T-helper 1 cell (primary cell): ENCODE data around the gene KIF1B.

Experiments
- DNase-seq, 5 donors: peaks; one replicate each; pipeline ENCODE4 v3.0.0-alpha.2; 2012 to 2020

KIF1B gene

DNA sequence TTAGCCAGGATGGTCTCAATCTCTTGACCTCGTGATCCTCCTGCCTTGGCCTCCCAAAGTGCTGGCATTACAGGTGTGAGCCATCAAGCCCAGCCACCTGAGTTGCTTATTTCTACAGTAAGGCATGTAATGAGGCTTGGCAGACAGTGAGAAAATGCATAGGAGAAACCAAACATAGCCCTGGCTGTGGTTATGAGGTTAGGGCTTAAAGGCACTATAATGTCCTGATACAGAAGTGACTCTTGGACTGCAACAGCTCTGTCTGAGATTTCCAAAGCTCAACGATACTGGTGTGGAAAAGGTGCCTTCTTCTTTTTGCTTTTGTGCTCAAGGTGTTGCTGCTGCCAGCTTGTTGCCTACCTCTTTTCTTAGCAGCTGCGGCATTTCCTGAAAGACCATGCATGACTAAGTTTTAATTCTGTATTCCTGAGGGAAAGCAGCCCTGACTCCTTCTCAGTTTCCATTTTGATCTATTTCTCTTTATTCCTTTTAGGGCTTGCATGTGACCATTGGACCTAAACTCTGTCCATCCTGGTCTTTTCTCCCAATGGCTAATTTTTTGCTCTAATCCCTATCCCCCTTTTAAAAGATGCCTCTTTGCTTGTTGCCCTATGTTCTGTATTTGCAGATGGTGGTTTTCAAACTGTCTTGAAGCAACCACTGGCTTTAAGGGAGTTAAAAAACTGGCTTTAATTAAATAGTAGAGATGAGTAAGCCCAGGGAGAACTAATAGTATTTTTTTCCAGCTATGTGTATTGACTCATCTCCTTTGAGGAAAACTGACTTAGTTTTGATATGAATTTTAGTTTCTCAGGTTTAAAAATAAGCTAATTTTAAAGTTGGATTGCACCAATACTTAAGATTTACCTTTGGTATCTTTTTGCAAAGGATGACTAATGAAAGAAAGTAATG is 70.3 kb downstream of the KIF1B start:
- DNase-seq, result peak in 1 of 5 donors; percentile 14

DNA sequence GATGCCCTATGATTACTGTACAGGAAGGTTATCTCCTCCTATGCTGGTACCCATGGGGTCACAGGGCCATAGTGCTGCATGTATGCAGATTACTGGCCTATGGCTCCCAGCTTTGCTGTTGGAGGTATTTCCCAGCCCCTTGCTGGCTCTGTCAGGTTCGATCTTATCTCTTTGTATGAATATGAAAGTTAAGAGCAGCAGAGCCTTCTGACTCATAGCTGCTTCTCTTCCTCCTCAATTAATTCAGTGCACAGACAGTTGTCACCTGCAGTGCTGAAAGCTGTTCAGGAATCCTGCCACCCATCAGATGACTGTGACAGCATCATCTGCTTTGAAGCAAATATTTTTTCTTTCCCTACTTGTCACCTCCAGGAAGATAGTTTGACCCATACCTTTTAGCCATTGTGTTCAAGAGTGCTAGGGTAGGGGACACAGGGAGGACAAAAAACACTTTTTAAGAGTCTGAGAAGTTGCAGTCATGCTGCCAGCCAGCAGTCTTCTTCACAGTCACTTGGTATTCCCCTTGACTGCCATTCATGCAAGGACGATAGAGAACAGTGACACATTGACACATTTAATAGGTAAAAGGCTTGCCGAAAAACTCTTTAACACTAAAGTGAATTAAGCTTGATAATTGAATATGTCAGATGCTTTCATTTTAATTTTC is 73.1 kb downstream of the KIF1B start:
- peak in 1 of 5 donors; percentile 67 for DNase-seq

- no peak for DNase-seq
Measured at GRCh38 chr1:10286244-10286643, 75.9 kb downstream of the KIF1B start.

DNA sequence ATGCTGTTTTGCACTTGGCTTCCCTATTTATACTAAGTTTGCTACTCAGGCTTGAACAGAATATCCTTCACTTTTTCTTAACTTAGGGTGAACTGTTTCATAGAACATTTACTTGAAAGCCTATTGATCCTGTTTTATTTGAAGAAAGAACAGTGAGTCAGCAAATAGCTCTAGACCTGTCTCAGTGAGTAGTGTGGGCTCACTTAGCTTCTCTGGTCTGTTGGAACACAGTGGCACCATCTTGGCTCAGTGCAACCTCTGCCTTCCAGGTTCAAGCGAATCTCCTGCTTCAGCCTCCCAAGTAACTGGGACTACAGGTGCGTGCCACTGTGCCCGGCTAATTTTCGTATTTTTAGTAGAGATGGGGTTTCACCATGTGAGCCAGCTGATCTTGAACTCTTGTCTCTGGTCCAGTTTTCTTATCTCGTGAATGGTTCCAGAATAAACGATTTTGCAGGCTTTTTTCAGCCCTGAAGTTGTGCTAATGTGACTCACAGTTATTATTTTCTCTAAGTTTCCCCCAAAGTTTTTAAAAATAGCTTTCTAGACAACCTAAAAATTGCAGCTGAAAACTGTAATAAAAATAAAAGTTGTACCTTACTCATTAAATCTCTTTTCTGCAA is 76.8 kb downstream of the KIF1B start:
- DNase-seq, result no peak

DNA sequence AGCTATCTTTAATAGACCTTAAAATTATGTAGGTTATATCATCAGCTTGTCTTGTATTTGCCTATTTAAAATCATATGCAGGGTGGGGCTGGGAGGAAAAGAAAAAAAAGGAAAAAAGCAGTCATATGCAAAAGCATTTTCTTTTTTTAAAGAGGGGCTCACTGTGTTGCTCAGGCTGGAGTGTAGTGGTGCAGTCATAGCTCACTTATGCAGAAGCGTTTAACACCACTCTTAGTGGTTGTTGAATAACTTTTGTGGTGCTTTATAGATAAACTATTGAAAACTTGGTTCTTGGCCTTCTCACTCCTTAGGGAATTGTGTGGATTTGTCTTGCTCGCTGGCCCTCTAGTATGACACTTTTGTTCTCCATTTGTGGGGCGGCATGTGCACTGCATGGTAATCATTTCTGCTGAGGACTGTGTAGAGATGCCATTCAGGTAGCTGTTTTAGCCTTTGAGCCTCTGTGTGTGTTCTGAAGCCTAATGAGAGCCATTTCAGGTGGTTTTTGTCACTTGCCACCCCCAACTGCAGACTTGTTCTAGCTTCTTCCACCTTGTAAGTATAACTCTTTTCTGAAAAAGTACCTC is 77.8 kb downstream of the KIF1B start:
- no peak for DNase-seq

GRCh38 chr1:10291705-10292104 is 81.3 kb downstream of the KIF1B start:
- no peak for DNase-seq

DNA sequence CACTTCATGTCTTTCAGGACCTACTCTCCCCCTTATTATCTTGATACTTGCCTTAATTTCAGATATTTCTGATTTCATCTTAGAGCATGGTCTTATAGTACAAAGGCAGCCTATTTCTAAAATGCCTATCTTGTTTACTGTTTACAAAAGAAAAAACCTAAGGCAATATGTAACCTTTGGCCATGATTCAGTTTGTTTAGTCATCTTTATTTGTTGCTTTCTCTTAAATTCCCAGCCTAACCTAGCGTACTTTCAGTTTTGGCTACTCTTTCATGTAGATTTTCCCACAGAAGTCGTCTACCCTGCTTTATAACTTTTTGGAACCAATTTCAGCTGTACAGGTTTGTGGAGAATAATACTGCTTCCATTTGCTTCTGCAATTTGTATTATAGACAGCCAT is 81.8 kb downstream of the KIF1B start:
- no peak for DNase-seq

- DNase-seq, result no peak
Measured at GRCh38 chr1:10295481-10296085, 85.2 kb downstream of the KIF1B start.

GRCh38 chr1:10299151-10299550 is 88.8 kb downstream of the KIF1B start:
- DNase-seq, result no peak

DNA sequence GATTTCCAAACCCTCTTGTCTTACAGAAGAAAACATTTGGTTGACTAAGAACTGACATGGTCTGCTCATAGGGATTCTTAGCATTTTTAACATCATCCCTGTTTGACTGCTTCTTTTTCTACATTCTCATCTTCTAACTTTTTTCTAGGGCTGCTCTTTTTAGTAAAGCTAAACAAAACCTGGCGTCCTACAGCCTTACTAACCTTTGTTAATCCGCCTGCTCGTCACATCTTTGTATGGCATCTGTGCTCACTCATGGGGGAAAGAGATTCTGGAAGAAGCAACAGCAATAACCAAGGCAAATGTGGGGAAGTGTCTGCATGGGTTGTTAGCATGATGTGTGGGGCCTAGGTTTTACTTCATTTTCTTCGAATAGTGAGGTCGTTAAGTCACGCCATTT is 92.0 kb downstream of the KIF1B start:
- no peak for DNase-seq

GRCh38 chr1:10304295-10304694 is 93.9 kb downstream of the KIF1B start:
- DNase-seq, result no peak

- no peak for DNase-seq
Measured at GRCh38 chr1:10306435-10306834, 96.1 kb downstream of the KIF1B start.

DNA sequence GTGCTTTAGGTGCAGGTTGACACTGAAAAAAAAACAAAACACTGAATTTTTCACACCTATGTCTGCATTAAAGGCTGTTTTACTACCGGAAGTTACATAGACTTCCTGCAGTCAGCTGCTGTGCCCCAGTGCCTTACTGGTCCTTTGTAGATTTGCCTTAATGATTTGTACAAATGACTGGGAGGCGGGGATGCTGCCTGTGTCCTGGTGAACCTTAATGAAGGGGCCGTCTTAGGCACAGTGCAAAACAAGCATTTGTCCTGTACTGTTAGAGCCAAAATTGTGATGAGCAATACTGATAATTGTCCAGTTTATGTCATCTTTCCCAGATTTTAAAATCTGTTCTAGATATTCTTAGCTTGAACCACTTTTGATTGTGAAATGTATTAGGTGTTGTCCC is 97.6 kb downstream of the KIF1B start:
- peak; percentile 9 to 58 (median 21) for DNase-seq

DNA sequence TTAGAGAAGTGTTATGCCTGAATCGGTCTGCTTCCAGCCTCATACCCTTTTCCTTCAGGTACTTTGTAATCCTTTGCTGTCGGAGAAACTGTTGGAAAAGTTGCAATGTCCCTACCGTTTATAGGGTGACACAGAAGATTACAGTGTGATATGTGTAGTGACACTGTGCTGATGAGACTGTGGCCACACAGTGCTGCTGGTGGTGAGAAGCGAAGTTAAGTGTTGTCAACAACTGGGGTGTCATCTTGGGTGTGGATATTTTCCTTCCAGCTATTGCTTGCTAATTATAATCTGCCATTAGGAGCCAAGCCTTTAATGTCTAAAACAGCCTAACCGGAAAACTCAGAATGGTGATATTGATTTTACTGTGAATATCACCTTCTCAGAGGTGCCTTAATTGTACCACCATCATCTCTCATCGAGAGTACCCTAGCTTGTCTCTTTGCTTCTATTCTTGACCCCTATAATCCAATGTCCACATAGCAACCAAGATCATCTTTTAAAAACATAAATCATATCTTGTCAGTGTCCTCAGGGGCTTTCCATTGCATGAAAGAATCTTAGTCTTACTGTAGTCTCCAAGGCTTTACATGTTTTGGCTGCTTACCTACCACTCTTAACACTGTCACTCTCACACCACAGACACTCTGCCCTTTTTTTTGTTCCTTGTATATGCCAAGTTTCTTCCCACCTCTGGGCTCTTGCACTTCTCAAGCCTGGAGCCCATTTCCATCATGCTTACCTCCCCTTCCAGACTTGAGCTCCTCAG is 99.1 kb downstream of the KIF1B start:
- no peak for DNase-seq

GRCh38 chr1:10316752-10317151 is 106.4 kb downstream of the KIF1B start:
- DNase-seq, result no peak

GRCh38 chr1:10319750-10320149 is 109.4 kb downstream of the KIF1B start:
- no peak for DNase-seq

GRCh38 chr1:10320336-10320735 is 110.0 kb downstream of the KIF1B start:
- no peak for DNase-seq

GRCh38 chr1:10322821-10323220 is 112.5 kb downstream of the KIF1B start:
- no peak for DNase-seq

- DNase-seq, result peak in 2 of 5 donors; percentile 3 to 49
Measured at GRCh38 chr1:10324627-10325026, 114.3 kb downstream of the KIF1B start.

DNA sequence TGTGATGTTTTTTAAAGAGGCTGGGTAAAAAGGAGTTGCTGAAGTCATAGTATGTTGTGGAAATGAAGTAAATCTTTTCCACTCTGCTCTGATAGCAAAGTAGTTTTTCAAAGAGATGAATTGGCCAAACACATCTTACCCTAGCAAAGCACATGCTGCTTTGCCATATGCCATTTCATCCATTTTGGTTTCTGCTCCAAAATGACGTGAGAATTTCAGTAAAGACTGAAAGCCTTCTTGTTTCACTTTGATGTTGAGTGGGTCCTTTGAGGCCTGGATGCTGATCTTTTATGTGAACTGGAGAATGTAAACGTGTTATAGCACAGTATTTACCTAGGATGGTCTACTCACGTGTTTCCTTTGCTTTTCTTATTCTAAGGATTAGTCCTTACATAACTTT is 115.2 kb downstream of the KIF1B start:
- peak in 1 of 5 donors; percentile 30 for DNase-seq

GRCh38 chr1:10326251-10326650 is 115.9 kb downstream of the KIF1B start:
- DNase-seq, result no peak
